Gastroesophageal sphincter (tissue), 4 donors: ENCODE results near the gene ZNF3. TPM values are rescaled to one million over a fixed set of nuclear protein-coding genes. Genes with fewer than 3 reads are reported as not detected.

ENCODE experiments used
- ATAC-seq: fragments of 150-250 bp; one replicate; pipeline ENCODE4 v1.9.1; 2016; ENCODE audit warnings: mild to moderate bottlenecking, moderate library complexity
- H3K27ac ChIP-seq, 4 donors: fragments of 200-600 bp; sonication (generic) in 3 of 4; 1 replicate in 3 of 4; 2 replicates in 1 of 4; pipeline ENCODE4 v1.5.1; 2016 to 2019
- H3K27me3 ChIP-seq: fragments of 200-600 bp; sonication (generic); one replicate; pipeline ENCODE4 v1.5.1; 2019
- H3K36me3 ChIP-seq, 2 donors: fragments of 200-600 bp; sonication (generic); one replicate each; pipeline ENCODE4 v1.5.1; 2019; ENCODE audit warnings: control low read depth in 1 of 2
- H3K4me1 ChIP-seq, 3 donors: fragments of 200-600 bp; sonication (generic); 1 replicate in 2 of 3; 2 replicates in 1 of 3; pipeline ENCODE4 v1.5.1; 2016 to 2019; ENCODE audit warnings: control low read depth in 2 of 3
- H3K4me3 ChIP-seq, 2 donors: fragments of 200-600 bp; sonication (generic); one replicate each; pipeline ENCODE4 v1.5.1; 2019; ENCODE audit warnings: mild to moderate bottlenecking in 1 of 2, moderate library complexity in 1 of 2
- H3K9me3 ChIP-seq, 3 donors: fragments of 200-600 bp; sonication (generic); one replicate each; pipeline ENCODE4 v1.5.1; 2017 to 2019; ENCODE audit warnings: control low read depth in 2 of 3
- CTCF ChIP-seq, 4 experiments: fragments of 200-600 bp in 2 of 4; fragments of 450-650 bp in 2 of 4; sonication (generic) in 1 of 4; IDR thresholded peaks; one replicate each; pipeline ENCODE4 v1.5.1; 2017 to 2019; ENCODE audit warnings: antibody characterized with exemption in 4 of 4, mild to moderate bottlenecking in 2 of 4, moderate library complexity in 2 of 4
- EP300 ChIP-seq: sonication (generic); formaldehyde crosslinking; IDR thresholded peaks from one replicate; pipeline ENCODE4 v1.6.1; 2017; ENCODE audit warnings: antibody characterized with exemption, mild to moderate bottlenecking
- POLR2A ChIP-seq, 2 donors: fragments of 450-650 bp; IDR thresholded peaks; one replicate each; pipeline ENCODE4 v1.6.1; 2017; ENCODE audit warnings: antibody characterized with exemption in 2 of 2, mild to moderate bottlenecking in 2 of 2, moderate library complexity in 1 of 2
- POLR2AphosphoS5 ChIP-seq: sonication (generic); formaldehyde crosslinking; IDR thresholded peaks from one replicate; pipeline ENCODE4 v1.6.1; 2017; ENCODE audit warnings: antibody characterized with exemption
- WGBS, 2 donors: methylation state at CpG; one replicate each; pipeline ENCODE4 v1.1.5; 2018; ENCODE audit warnings: low coverage in 1 of 2; 5-methylcytosine and 5-hydroxymethylcytosine counted together
- total RNA-seq, 4 donors: library from RNA; depleted of rRNA; stranded (reverse); fragments of >200 nt; gene quantifications; one replicate each; pipeline ENCODE4 v1.1.0, GENCODE V29; 2016

ZNF3 gene
- total RNA-seq, 4 donors from 2014 or later: 18.9 to 30.2 (median 20.6) TPM

- Histone ChIP-seq H3K36me3 (peaks cover 15 to 100% of the 10 kb centered on the region in 2 donors), H3K27ac (no peak overlapping the region), H3K27me3 (no peaks in the 10 kb centered on the region), H3K9me3 (peaks cover 0 to 25% (median 0%) of the 10 kb centered on the region in 3 donors), H3K4me1 (peaks cover 0 to 22% (median 7%) of the 10 kb centered on the region in 3 donors), H3K4me3 (no peak overlapping the region)
- ATAC-seq: no peak
- 79 to 97% methylated on average over 7 of the region's 7 CpGs for WGBS, 2 donors
- TF ChIP-seq POLR2A (IDR thresholded peaks at IDR 0.05) (no peak), CTCF (IDR thresholded peaks at IDR 0.05) (no peak), EP300 (no peak), POLR2AphosphoS5 (no peak)
Measured at GRCh38 chr7:100074841-100075240, 6.7 kb downstream of the ZNF3 start.

GRCh38 chr7:100072462-100072861 lies 9.1 kb downstream of the ZNF3 start:
- Histone ChIP-seq H3K36me3 (peaks cover 15 to 100% of the 10 kb centered on the region in 2 donors), H3K4me3 (no peak overlapping the region)

GRCh38 chr7:100071018-100071723 lies 10.4 kb downstream of the ZNF3 start:
- peaks cover 0 to 25% (median 0%) of the 10 kb centered on the region in 3 donors for H3K9me3 ChIP-seq
- H3K27me3 ChIP-seq: no peaks in the 10 kb centered on the region
- 89 to 100% methylated on average over 5 to 6 of the region's 11 CpGs for WGBS, 2 donors
- H3K4me1 ChIP-seq: peaks cover 0 to 5% (median 0%) of the 10 kb centered on the region in 3 donors
- H3K4me3 ChIP-seq: no peak overlapping the region
- no peak for ATAC-seq
- no peak for TF ChIP-seq EP300
- TF ChIP-seq POLR2A (IDR thresholded peaks at IDR 0.05): no peak
- no peak for TF ChIP-seq CTCF (IDR thresholded peaks at IDR 0.05)
- no peak for TF ChIP-seq POLR2AphosphoS5
- H3K27ac ChIP-seq: no peak overlapping the region
- H3K36me3 ChIP-seq: peaks cover 15 to 93% of the 10 kb centered on the region in 2 donors

More at GRCh38 chr7:100072462-100072861, 9.1 kb downstream of the ZNF3 start:
- no peak for TF ChIP-seq EP300
- no peak for TF ChIP-seq CTCF (IDR thresholded peaks at IDR 0.05)
- no peak for TF ChIP-seq POLR2A (IDR thresholded peaks at IDR 0.05)
- no peak for TF ChIP-seq POLR2AphosphoS5
- Histone ChIP-seq H3K9me3 (peaks cover 0 to 25% (median 0%) of the 10 kb centered on the region in 3 donors), H3K27me3 (no peaks in the 10 kb centered on the region), H3K4me1 (no peaks in the 10 kb centered on the region), H3K27ac (no peak overlapping the region)
- ATAC-seq: no peak
- WGBS, 2 donors: 96 to 100% methylated on average over 10 of the region's 10 CpGs

- Histone ChIP-seq H3K36me3 (peaks cover 15 to 85% of the 10 kb centered on the region in 2 donors), H3K4me3 (no peak overlapping the region), H3K27ac (no peak overlapping the region), H3K27me3 (no peaks in the 10 kb centered on the region), H3K4me1 (peaks cover 0 to 17% (median 0%) of the 10 kb centered on the region in 3 donors), H3K9me3 (peaks cover 0 to 25% (median 0%) of the 10 kb centered on the region in 3 donors)
- WGBS, 2 donors: 80 to 98% methylated on average over 1 to 5 of the region's 5 CpGs
- no peak for ATAC-seq
- no peak for TF ChIP-seq POLR2AphosphoS5
- TF ChIP-seq POLR2A (IDR thresholded peaks at IDR 0.05): no peak
- TF ChIP-seq EP300: no peak
- no peak for TF ChIP-seq CTCF (IDR thresholded peaks at IDR 0.05)
Measured at GRCh38 chr7:100069991-100070390, 11.5 kb downstream of the ZNF3 start.

- Histone ChIP-seq H3K4me3 (no peak overlapping the region), H3K27me3 (no peaks in the 10 kb centered on the region), H3K9me3 (peaks cover 0 to 17% (median 0%) of the 10 kb centered on the region in 3 donors), H3K4me1 (peaks cover 0 to 19% (median 0%) of the 10 kb centered on the region in 3 donors), H3K27ac (no peak overlapping the region), H3K36me3 (peaks cover 9 to 84% of the 10 kb centered on the region in 2 donors)
- no peak for ATAC-seq
- WGBS, 2 donors: 62% methylated on average over 6 of the region's 7 CpGs; no CpG with 5 or more reads in 1 of the 2 donors
- no peak for TF ChIP-seq CTCF (IDR thresholded peaks at IDR 0.05)
- no peak for TF ChIP-seq EP300
- no peak for TF ChIP-seq POLR2AphosphoS5
- TF ChIP-seq POLR2A (IDR thresholded peaks at IDR 0.05): no peak
Measured at GRCh38 chr7:100066953-100067352, 14.6 kb downstream of the ZNF3 start.
